Right atrium auricular region (tissue), 2 donors: ENCODE measurements around the gene TMEM79. TPM values are rescaled to one million over a fixed set of nuclear protein-coding genes. Genes with fewer than 3 reads are reported as not detected.

Experiments used
- DNase-seq: peaks from one replicate; pipeline ENCODE4 v3.0.0-alpha.2; 2019; ENCODE audit warnings: low spot score
- H3K27ac ChIP-seq, 2 donors: fragments of 200-600 bp; sonication (generic); 1 replicate in 1 of 2; 2 replicates in 1 of 2; pipeline ENCODE4 v1.5.1; 2016 to 2019
- H3K27me3 ChIP-seq, 2 donors: fragments of 200-600 bp; sonication (generic); one replicate each; pipeline versions ENCODE4 v1.5.1 to v1.6.0; 2017 to 2019
- H3K36me3 ChIP-seq: fragments of 200-600 bp; sonication (generic); one replicate; pipeline ENCODE4 v1.5.1; 2016
- H3K4me1 ChIP-seq, 2 donors: fragments of 200-600 bp; sonication (generic); one replicate each; pipeline versions ENCODE4 v1.5.1 to v1.6.0; 2017 to 2019
- H3K4me3 ChIP-seq, 2 donors: fragments of 200-600 bp; sonication (generic); 1 replicate in 1 of 2; 2 replicates in 1 of 2; pipeline ENCODE4 v1.5.1; 2017 to 2019; ENCODE audit warnings: mild to moderate bottlenecking in 1 of 2, moderate library complexity in 1 of 2
- H3K9me3 ChIP-seq, 2 donors: fragments of 200-600 bp; sonication (generic); one replicate each; pipeline ENCODE4 v1.5.1; 2019
- total RNA-seq, 2 donors: library from RNA; depleted of rRNA; stranded (reverse); fragments of >200 nt; gene quantifications; one replicate each; pipeline ENCODE4 v1.1.0, GENCODE V29; 2016
- TF ChIP-seq, protein P1 (sequence below), 2 donors: fragments of 200-600 bp; sonication (generic); IDR thresholded peaks; one replicate each; pipeline ENCODE4 v1.5.1; 2019; ENCODE audit warnings: antibody characterized with exemption in 2 of 2

Gene TMEM79
- total RNA-seq, 2 donors from 2014 or later, result 0.96 to 1.0 TPM

DNA sequence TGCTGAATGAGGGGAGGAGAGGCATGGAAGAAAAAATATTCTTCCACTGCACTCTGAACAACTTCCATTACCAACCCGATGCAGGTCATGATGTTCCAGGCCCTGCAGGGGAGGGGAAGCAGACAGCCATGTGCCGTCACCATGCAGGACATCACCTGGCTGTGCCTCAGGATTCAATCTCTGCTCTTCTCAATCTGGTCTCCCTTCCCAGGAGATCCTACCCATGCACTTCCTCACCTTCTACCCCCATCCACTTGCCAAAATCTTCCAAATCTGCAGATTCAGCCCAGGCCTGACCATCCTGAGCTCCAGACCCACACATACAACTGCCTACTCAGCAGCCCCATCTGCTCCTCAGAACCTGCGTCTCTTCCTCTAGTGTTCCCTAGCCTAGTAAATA lies 30.5 kb upstream of the TMEM79 start:
- Histone ChIP-seq H3K9me3 (no peaks in the 10 kb centered on the region), H3K27me3 (no peaks in the 10 kb centered on the region), H3K4me1 (peaks cover 0 to 18% of the 10 kb centered on the region in 2 donors), H3K27ac (no peak overlapping the region), H3K4me3 (no peak overlapping the region), H3K36me3 (peaks cover 86% of the 10 kb centered on the region)
- no peak for DNase-seq
- TF ChIP-seq, protein P1, sequence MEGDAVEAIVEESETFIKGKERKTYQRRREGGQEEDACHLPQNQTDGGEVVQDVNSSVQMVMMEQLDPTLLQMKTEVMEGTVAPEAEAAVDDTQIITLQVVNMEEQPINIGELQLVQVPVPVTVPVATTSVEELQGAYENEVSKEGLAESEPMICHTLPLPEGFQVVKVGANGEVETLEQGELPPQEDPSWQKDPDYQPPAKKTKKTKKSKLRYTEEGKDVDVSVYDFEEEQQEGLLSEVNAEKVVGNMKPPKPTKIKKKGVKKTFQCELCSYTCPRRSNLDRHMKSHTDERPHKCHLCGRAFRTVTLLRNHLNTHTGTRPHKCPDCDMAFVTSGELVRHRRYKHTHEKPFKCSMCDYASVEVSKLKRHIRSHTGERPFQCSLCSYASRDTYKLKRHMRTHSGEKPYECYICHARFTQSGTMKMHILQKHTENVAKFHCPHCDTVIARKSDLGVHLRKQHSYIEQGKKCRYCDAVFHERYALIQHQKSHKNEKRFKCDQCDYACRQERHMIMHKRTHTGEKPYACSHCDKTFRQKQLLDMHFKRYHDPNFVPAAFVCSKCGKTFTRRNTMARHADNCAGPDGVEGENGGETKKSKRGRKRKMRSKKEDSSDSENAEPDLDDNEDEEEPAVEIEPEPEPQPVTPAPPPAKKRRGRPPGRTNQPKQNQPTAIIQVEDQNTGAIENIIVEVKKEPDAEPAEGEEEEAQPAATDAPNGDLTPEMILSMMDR (IDR thresholded peaks at IDR 0.05), result no peak

DNA sequence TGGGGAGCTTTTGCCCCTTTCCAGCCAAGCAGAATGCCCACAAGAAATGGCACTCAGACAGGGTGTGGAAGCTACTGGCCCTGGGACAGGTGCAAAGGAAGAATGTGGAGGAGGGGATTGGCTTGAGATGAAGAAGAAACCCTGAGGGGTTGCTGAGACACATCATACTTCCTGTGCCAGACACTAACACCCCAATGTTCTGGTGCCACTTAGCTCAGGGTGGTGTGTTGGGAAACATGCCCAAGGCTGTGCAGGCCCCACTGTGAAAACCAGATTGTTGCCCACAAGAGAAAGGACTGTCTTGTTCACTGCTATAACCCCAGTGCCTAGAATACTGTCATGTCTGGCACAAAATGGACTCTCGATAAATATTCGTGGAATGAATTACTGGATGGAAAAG lies 26.4 kb upstream of the TMEM79 start:
- H3K27ac ChIP-seq, result no peak overlapping the region
- DNase-seq, result no peak
- peaks cover 87% of the 10 kb centered on the region for H3K36me3 ChIP-seq
- TF ChIP-seq, protein P1 (IDR thresholded peaks at IDR 0.05), result no peak
- H3K4me3 ChIP-seq, result no peak overlapping the region
- H3K9me3 ChIP-seq, result no peaks in the 10 kb centered on the region
- no peaks in the 10 kb centered on the region for H3K27me3 ChIP-seq
- H3K4me1 ChIP-seq, result no peaks in the 10 kb centered on the region

DNA sequence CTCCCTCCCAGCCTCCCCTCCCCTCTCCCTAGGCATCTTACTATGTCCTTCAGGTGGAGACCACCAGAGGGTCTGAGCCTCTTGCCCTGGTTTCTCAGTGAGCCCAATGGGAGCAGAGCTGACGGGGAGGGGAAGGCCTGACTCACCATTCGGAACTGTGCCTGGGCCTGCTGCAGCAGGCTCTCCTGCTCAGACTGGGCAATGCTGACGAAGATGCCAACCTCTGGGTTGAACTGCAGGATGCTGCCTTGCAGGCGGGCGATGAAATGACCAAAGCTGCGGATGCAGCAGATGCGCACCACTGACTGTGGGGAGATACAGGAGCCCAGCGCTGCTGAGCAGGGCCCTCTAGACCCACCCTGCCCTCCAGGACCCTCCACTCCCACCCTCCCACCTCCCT lies 25.3 kb upstream of the TMEM79 start:
- H3K27me3 ChIP-seq, result no peaks in the 10 kb centered on the region
- no peak for DNase-seq
- peaks cover 87% of the 10 kb centered on the region for H3K36me3 ChIP-seq
- no peaks in the 10 kb centered on the region for H3K4me1 ChIP-seq
- H3K27ac ChIP-seq, result no peak overlapping the region
- TF ChIP-seq, protein P1 (IDR thresholded peaks at IDR 0.05), result no peak
- no peaks in the 10 kb centered on the region for H3K9me3 ChIP-seq
- no peak overlapping the region for H3K4me3 ChIP-seq

DNA sequence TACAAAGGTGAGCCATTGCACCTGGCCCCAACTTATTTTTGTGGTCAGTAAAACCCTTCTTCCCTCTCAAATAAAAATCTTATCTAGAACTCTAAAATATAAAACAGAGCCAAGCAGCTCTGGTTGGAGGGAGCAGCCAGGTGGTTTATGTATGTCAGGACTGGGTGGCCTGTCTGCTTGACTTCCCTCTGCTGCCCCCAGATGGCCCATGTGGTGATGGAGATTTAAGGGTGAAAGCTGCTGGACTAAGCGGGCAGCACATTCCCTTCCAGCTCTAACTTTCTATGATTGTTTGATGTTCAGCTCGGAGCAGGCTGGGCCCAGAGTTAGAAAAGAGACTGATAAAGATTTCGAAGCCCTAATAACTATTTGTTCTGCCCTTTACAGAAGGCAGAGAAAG lies 24.3 kb upstream of the TMEM79 start:
- no peaks in the 10 kb centered on the region for H3K9me3 ChIP-seq
- DNase-seq, result no peak

DNA sequence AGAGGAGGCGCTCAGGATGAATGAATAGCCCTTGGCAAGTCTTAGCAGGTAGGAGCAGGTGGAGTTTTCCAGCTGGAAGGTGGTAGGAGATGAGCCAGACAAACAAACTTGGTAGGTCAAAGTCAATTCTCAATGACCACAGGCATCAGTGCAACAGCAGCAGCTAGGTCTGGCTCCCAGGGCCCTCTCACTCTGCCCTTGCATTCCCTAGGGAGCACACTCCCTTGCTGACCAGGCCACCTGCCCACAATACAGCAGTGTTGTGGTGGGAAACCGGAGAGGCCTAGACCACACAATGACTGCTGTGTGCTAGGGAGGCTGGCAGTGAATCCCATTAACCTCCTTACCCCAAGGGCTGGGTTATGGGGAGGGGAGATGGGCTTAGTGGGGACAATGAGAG lies 23.2 kb upstream of the TMEM79 start:
- DNase-seq, result no peak
- Histone ChIP-seq H3K27me3 (no peaks in the 10 kb centered on the region), H3K36me3 (peaks cover 92% of the 10 kb centered on the region), H3K4me1 (no peaks in the 10 kb centered on the region), H3K27ac (no peak overlapping the region), H3K9me3 (no peaks in the 10 kb centered on the region), H3K4me3 (no peak overlapping the region)
- TF ChIP-seq, protein P1 (IDR thresholded peaks at IDR 0.05), result no peak

More for the DNA sequence above, 24.3 kb upstream of the TMEM79 start:
- TF ChIP-seq, protein P1 (IDR thresholded peaks at IDR 0.05), result no peak
- Histone ChIP-seq H3K36me3 (peaks cover 88% of the 10 kb centered on the region), H3K27ac (no peak overlapping the region), H3K4me3 (no peak overlapping the region), H3K4me1 (no peaks in the 10 kb centered on the region), H3K27me3 (no peaks in the 10 kb centered on the region)
